Cortex of kidney (tissue), 1 donor: ENCODE data around the gene TMEM39A.

Experiments used
- DNase-seq: peaks from one replicate; lab custom pipeline; 2025; lab: John Stamatoyannopoulos, UW

Gene TMEM39A

DNA sequence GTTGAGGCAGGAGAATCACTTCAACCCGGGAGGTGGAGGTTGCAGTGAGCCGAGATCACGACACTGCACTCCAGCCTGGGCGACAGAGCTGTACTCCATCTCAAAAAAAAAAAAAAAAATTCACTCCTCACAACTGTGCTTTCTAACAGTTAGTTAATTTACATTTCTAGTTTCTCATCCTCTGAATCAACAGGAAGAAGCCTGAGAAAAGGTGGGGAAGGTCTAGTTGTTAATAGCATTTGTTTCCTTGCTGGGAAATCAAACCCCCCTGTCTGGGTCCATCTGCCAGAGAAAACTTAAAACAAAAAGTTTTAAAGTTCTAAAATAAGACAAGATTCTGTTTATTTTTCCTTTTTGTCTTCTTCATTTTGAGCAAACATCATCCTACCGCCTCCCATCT is 62.3 kb downstream of the TMEM39A start:
- no peak for DNase-seq

DNA sequence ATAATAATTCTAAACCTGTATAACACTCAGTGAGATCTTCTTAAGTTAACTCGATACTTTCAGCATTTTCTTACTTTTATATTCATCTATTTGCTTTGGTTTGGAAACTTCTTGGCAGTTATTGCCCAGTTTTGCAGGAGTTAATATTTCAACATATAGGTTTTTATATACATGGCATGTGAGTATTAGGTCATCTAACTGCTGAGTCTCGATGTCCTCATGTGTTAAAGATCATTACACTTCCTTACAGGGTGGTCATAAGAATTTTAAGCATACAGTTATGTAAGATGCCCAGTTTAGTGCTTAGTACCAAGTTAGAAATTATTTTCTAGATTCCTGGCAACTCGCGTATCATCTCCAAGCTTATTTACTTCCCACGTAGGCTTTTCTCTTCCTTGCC is 62.9 kb downstream of the TMEM39A start:
- DNase-seq = no peak

DNA sequence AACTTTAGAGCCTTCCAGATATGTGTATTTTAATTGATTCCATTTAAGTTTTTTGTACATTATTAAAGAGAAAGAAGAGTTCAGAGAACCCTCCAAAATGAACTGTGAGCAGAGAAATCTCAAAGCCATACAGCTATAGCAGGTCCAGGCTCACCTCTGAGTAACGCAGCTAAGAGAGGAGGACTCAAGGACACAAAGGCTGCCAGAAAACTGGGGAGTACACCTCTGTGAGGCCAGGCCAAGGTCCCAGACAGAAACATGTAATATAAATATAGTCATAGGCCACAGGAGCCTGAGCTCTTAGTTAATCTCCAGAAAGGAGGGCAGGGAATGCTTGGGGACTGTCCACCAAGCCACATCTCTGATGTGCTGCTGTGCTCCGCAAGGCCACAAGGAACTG is 66.5 kb downstream of the TMEM39A start:
- DNase-seq = no peak

DNA sequence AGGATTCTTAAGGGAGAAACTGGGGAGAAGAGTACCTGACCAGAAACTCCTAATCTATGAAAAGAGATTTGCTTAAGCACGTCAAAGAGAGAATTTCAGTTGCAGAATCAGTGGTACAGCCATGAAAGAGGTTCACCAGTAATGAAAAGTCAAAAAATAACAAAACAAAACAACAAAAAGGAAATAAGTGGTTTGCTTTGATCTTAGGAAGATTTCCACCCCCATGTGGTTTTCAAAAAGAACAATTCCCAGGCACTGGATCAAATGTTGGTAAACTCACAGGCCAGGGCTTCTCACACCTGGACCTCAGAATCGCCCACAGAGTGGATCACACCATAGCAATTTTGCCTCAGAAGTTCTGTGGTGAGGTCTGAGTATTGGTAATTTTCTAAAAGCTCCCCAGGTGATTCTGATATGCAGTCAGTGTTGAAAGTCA is 67.5 kb downstream of the TMEM39A start:
- no peak for DNase-seq

DNA sequence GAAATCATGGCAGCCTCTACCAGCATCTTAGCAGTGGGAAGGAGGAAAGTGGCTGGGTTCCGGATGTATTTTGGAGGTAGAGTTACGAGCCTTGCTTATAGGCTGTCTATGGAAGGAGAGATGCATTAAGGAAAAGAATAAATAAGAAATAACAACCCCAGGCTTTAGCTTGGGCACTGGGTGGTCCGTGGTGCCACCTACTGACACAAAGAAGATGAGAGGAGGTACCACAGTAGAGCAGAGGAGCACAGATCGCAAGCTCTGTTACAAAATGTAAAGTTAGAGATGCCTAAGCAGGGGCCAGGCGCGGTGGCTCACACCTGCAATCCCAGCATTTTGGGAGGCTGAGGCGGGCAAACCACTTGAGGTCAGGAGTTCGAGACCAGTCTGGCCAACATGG is 74.8 kb downstream of the TMEM39A start:
- no peak for DNase-seq

DNA sequence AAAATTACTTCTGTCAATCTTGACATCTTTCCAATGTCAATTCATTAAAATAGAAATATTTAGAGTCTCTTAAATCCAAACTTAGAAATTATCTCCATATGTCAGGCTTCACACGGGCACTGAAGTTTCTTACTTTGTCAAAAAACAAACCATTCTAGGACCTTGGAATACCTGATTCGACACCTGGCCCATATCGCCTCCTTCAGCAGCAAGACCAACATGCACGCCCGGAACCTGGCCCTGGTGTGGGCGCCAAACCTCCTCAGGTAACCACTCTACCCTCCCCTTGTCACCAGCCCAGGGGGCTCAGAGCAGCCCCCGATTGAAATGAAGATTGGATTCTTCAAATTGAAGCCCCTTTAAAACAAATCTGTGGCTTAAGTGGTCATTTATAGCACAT is 81.3 kb downstream of the TMEM39A start:
- no peak for DNase-seq

DNA sequence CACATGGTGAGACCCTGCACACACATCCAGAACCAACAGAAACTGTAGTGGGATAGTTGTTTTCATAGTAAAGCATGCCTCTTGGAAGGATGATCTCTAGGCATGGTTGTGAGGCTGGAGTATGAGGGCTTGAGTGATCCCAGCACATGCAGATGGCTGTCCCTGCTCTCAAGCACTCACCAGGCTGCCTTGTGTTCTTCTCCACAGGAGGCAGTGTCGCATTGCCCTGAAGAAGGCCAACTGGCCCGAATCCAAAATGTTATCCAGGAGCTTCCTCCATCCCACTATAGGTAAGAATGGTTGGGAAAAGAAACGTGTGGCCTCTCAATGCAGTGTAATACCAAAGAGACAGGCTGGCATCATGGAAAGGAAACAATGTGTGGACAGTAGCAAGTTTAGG is 82.7 kb downstream of the TMEM39A start:
- no peak for DNase-seq
